Activated CD4-positive, alpha-beta T cell treated with anti-CD3 and anti-CD28 coated beads for 4 hours (primary cell): Measurements from ENCODE around the gene HS6ST3.
"Not testable (repeated sequence)": the region's sequence is repeated elsewhere in the genome, so short reads cannot be mapped to it uniquely, and the experiment has no call there.

Experiments
- DNase-seq, 2 donors: peaks; one replicate each; pipeline ENCODE4 v3.0.0-alpha.2; 2020

The HS6ST3 gene

DNA sequence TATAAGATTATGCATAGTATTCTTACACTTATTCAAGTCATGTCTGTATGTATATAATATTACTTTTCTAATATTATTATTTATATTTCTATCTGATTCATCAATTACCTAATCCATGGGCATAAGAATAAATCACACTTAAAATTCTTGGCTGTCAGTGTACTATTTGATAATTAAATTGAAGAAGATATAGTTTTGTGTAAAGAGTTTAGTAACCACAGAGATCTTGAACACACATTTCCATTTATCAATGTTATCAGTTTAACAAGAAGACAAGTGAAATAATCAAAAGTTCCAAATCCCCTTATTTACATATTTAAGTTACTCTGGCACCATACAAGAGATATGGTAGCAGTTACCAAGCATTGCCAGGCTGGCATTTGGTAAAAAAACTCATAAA is 659.9 kb downstream of the HS6ST3 start:
- no peak for DNase-seq

DNA sequence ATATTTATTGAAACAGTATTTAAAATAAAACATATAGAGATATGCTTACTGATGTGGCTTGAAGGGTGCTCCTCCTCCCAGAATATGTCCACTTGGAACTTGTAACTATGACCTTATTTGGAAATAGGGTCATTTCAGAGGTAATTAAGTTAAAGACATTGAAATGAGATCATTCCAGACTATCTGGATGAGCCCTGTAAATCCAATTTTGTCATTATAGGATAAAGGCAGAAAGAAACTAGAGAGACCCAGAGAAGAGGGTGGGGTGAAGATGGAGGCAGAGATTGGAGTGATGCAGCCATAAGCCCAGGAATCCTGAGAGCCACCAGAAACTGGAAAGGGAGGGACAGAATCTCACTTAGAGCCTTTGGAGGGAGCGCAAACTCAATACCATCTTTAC is 661.2 kb downstream of the HS6ST3 start:
- no peak for DNase-seq

- no peak for DNase-seq
Measured at GRCh38 chr13:96762876-96763275, 673.0 kb downstream of the HS6ST3 start.

GRCh38 chr13:96766306-96766705 is 676.4 kb downstream of the HS6ST3 start:
- no peak for DNase-seq

DNA sequence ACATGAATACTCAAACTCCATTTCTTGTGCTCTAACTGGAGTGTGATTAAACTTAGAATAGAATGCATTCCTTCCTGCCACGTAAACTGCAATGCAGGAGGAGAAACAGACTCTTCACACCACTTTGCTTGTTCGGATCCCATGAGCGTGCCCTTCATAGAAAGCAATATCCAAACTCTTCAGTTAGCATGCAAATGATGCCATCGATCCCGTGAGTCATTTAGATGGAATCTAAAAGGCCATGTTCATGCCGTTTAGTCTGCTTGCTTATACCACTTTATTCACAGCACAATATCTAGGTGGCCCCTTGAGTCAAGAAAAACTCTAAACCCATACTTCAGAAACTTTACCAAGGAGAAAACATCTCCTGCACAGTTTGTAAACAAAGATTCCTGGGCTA is 678.6 kb downstream of the HS6ST3 start:
- no peak for DNase-seq

GRCh38 chr13:96769874-96770273 is 680.0 kb downstream of the HS6ST3 start:
- no peak for DNase-seq

- no peak for DNase-seq
Measured at GRCh38 chr13:96771486-96772367, 681.8 kb downstream of the HS6ST3 start.

- no peak for DNase-seq
Measured at GRCh38 chr13:96772426-96772825, 682.5 kb downstream of the HS6ST3 start.

- not testable (repeated sequence) for DNase-seq
Measured at GRCh38 chr13:96778302-96778701, 688.4 kb downstream of the HS6ST3 start.

DNA sequence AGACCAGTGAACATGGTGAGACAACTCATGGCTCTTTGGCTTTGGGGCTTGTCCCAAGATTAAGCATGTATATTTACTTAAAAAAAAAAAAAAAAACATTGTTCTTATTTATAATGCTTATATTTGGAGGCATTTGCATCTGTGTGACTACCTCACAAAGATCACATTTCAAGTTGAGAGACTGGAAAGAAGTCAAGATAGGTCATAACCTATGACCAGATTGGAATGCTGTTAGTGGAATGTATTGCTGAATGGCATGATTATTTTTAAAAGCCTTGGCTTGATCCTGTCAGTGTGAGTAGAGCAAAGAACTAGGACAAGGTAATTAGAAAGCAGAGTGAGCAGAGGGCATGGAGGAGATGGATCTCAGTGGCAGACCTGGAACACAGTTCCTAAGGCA is 689.8 kb downstream of the HS6ST3 start:
- no peak for DNase-seq

DNA sequence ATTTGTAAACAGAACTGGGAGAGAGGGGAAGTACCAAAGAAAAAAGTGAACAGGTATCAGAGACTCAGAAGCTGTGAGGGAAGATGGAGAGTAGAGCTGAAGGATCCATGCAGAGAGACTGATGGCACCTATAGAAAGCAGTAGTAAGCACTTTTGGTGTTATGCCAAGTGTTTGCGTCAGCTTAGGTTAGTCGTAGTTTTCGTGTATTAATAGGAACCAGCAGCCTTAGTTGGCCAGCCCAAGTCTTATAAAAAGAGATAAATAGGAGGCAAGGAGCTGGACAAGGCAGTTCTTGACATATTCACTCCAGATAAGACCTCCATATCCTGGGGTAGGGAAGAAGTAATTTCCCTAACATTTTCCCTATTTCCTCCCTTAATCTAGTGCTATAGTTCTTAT is 690.2 kb downstream of the HS6ST3 start:
- DNase-seq: no peak

GRCh38 chr13:96781141-96781540 is 691.2 kb downstream of the HS6ST3 start:
- no peak for DNase-seq

GRCh38 chr13:96782186-96782585 is 692.3 kb downstream of the HS6ST3 start:
- no peak for DNase-seq

GRCh38 chr13:96783057-96783456 is 693.1 kb downstream of the HS6ST3 start:
- no peak for DNase-seq

DNA sequence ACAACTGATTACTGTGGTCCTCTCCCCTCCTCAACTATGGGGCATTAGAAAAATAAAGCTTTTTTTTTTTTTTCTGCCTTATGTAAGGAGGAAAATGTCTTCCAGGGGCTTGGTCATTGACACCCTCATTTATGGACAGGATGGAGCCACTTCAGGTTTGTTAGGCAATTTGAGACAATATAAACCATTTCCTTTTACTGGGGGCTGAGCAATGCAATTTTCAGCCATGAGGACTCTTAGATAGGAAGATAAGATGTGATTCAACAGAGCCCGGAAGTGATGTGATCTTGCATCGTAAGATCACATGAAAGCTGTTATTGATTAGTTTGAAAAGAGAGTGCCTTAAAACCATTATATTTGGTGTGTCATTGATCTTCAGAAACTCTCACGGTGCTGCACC is 693.6 kb downstream of the HS6ST3 start:
- DNase-seq: no peak

- DNase-seq: no peak
Measured at GRCh38 chr13:96785986-96786385, 696.1 kb downstream of the HS6ST3 start.

GRCh38 chr13:96792188-96792587 is 702.3 kb downstream of the HS6ST3 start:
- no peak for DNase-seq

DNA sequence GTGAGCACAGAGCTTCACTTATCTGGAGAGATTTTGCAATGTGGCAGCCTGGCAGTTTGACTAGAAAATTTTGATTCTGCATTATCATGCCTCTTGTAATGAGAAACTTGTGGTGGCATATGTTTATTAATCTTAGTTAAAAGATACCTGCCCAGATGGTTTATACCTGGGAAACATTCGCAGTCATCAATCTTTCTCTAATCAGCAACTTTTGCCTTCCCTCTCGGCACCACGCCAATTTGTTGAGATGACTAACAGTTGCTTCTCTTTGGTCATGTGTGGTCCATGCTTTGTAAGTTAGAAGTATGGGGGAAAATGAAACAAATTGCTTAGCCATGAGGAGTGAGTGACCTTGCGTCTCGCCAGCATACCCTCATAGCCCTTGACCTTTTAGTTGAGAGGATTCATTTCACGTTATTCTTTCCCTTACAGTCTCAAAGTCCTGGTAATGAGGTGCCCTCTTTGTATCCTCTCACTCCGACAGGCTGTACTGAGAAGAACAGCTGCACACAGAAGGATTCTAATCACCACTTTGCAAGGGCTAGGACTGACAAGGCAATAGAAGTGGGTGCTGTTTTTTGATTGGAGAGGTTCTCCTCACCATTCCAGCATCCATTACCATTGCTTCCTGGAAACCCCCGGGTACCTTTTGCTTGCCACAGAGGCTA is 703.0 kb downstream of the HS6ST3 start:
- DNase-seq: no peak

- DNase-seq: no peak
Measured at GRCh38 chr13:96793404-96793755, 703.5 kb downstream of the HS6ST3 start.

- no peak for DNase-seq
Measured at GRCh38 chr13:96794669-96795068, 704.8 kb downstream of the HS6ST3 start.

DNA sequence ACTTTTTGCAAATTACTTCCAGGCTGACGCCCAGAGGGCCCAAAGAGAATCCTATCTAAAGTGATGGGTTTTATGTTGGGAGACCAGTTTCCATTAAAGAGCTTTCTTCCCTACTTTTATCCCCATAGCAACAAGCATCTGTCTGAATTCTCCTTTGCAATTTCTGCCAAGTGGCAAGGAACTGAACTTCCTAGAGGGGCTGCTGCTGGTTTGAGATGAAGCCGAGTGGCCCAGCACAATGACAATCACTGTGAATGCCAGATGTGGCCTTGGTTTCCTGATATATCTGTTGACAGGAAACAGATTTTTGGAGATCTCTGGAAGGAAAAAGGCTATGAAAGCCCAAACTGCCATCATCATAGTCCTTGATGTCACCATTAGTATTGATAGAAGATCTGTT is 705.8 kb downstream of the HS6ST3 start:
- no peak for DNase-seq

DNA sequence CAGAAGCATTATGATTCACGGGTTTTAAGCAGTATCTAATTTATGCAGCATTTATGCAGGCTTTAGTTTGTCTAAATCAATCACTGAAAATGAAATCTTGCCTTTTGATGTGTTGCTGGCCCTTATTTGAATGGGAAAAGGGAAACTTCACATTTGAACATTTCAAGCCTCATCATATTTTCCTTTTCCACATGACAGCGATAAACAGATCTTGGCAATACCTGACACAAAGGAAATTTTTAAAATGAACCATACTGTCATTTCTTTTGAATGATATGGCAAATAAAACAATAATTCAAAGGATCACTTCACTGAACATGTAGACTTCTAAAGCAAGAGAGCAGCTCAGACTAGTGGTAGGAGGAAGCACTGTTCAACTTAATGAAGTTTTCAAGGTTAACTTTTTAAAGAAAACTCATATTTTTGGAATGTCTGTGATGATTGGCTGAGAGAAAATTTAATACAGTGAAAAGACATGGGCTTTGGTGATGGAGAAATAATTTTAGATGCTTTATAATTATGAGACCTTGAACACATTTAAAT is 706.3 kb downstream of the HS6ST3 start:
- no peak for DNase-seq

DNA sequence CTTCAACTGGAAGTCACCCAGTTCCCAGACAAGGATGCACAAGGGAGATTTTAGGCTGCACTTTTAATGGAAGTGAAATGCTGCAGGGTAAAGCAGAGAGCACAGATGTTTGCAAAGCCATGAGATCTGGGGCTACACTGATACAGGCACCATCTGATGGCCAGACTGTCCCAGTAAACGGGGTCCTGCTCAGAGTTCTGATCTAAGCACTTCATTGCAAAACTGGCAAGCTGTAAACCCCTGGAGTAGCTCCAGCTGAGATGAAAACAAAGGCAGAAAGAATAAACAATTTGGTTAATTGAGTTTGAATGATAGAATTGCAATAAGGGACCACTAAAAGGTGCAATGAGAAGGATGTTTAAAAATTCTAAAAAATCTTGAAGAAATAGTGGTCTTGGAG is 707.2 kb downstream of the HS6ST3 start:
- no peak for DNase-seq

GRCh38 chr13:96803456-96804100 is 713.7 kb downstream of the HS6ST3 start:
- DNase-seq: no peak
